ENCODE data around the gene NEUROG1. TPM values are rescaled to one million over a fixed set of nuclear protein-coding genes. Genes with fewer than 3 reads are reported as not detected.

The NEUROG1 gene
- total and polyA plus RNA-seq, 10 of the 15 experiments (the other 5 are each of a cell fraction or from before 2014, with no cell fraction given), result not detected

- no peak for TF ChIP-seq WRNIP1 (IDR thresholded peaks at IDR 0.05; ENCODE audit: borderline replicate concordance, low read depth, low read length)
- no peak for TF ChIP-seq CBFB (IDR thresholded peaks at IDR 0.05; ENCODE audit: low read depth)
- no peak for TF ChIP-seq RAD51 (IDR thresholded peaks at IDR 0.05)
- no peak for TF ChIP-seq BRCA1 (IDR thresholded peaks at IDR 0.05; ENCODE audit: low read depth, low read length)
- TF ChIP-seq MLLT1 (IDR thresholded peaks at IDR 0.05), result no peak
- no peak for TF ChIP-seq FOXK2 (IDR thresholded peaks at IDR 0.05)
Measured at GRCh38 chr5:135489466-135490244, 46.1 kb downstream of the NEUROG1 start (continued).

DNA sequence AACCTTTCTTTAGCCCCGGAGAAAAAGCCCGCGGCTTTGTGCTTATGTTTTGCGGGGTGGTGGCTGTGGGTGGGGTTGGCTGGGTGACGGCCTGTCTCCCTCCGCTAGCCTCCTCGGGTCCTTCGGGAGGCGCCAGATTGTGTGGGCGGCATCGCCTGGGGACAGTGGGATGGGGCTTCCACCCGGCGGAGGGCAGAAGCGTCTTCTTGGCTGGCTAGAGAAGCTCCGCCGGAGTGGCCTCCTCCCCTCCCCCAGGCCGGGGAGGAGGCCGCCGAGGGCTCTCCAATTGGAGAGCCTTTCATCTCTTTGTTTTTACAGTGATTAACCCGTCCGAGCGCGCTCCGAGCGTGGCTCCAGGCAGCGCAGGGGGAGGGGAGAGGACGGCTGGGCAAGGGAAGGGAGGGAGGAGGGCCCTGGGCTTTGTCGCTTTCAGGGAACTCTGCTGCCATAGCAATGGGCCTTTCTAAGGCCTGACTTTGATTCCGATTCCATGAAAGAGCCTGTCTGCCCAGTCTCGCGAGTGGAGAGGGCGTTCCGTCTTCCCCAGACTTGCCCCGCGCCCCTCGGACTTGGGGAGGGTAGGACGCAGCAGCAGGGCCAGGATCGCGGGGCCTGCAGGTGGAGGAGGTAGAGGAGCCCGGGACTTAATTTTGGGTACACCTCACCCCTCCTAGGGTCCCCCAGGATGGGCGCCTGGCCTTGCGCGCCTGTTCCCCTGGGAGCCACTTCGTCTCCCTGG lies 46.9 kb downstream of the NEUROG1 start:
- DNase-seq (ENCODE audit: low read depth, low spot score) (no peak), FAIRE-seq (no peak), ATAC-seq (no peak)
- peaks cover 10 to 20% of the 10 kb centered on the region in 2 experiments; a peak in 3 of 4 replicates for H3K27me3 ChIP-seq (replicated peaks in 1 of 2; ENCODE audit: control insufficient read depth in 2 of 2, insufficient read depth in 2 of 2, low read length in 1 of 2)
- H3K27ac ChIP-seq (ENCODE audit: control insufficient read depth, insufficient read depth), result no peak overlapping the region
- BruUV-seq (replicated peaks), result no TSS peak
- H3K4me3 ChIP-seq, result no peak overlapping the region
- H3K4me2 ChIP-seq (ENCODE audit: control insufficient read depth, insufficient read depth), result no peak overlapping the region
- intact Hi-C loops (cut with micrococcal nuclease; ENCODE audit: unreplicated experiment), result no loop called here
- ChIA-PET CTCF (interaction anchor here (1.1 kb wide), 1 partner anchor 77 kb away, joined by 3 read pairs; no protein-coding TSS in a partner anchor), POLR2A (no interaction called here), SMC1A (ENCODE audit: uncharacterized antibody, unreplicated experiment) (no interaction called here), RAD21 (ENCODE audit: unreplicated experiment) (no interaction called here)
- no peak overlapping the region for H2AFZ ChIP-seq (ENCODE audit: control insufficient read depth, low read depth, low read length)
- no peak overlapping the region for H3K9ac ChIP-seq (ENCODE audit: control insufficient read depth, insufficient read depth, low read length)
- H3K9me3 ChIP-seq (replicated peaks; ENCODE audit: control insufficient read depth, insufficient read depth, low read length), result no peaks in the 10 kb centered on the region
- H3K79me2 ChIP-seq (ENCODE audit: control insufficient read depth, insufficient read depth, low read length), result no peaks in the 10 kb centered on the region
- TF ChIP-seq MTA2 (IDR thresholded peaks at IDR 0.05; ENCODE audit: low read depth), result no peak
- TF ChIP-seq FOXM1 (IDR thresholded peaks at IDR 0.05; ENCODE audit: low read depth, low read length), result no peak
- peak; percentile 83 for TF ChIP-seq SUZ12 (IDR thresholded peaks at IDR 0.05; ENCODE audit: unreplicated experiment)
- no peak for TF ChIP-seq SIX5 (IDR thresholded peaks at IDR 0.05; ENCODE audit: low read depth, low read length, severe bottlenecking)
- TF ChIP-seq, protein P1, sequence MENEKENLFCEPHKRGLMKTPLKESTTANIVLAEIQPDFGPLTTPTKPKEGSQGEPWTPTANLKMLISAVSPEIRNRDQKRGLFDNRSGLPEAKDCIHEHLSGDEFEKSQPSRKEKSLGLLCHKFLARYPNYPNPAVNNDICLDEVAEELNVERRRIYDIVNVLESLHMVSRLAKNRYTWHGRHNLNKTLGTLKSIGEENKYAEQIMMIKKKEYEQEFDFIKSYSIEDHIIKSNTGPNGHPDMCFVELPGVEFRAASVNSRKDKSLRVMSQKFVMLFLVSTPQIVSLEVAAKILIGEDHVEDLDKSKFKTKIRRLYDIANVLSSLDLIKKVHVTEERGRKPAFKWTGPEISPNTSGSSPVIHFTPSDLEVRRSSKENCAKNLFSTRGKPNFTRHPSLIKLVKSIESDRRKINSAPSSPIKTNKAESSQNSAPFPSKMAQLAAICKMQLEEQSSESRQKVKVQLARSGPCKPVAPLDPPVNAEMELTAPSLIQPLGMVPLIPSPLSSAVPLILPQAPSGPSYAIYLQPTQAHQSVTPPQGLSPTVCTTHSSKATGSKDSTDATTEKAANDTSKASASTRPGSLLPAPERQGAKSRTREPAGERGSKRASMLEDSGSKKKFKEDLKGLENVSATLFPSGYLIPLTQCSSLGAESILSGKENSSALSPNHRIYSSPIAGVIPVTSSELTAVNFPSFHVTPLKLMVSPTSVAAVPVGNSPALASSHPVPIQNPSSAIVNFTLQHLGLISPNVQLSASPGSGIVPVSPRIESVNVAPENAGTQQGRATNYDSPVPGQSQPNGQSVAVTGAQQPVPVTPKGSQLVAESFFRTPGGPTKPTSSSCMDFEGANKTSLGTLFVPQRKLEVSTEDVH (IDR thresholded peaks at IDR 0.05; ENCODE audit: low read depth, partially characterized antibody), result no peak
- no peak for TF ChIP-seq IKZF2 (IDR thresholded peaks at IDR 0.05)
- 4% methylated on average over 43 of the region's 44 CpGs for WGBS (ENCODE audit: insufficient coverage, insufficient replicate concordance, low lambda C conversion rate, missing lambda C conversion rate)
- H3K4me1 ChIP-seq (ENCODE audit: control insufficient read depth, insufficient read depth, low read length), result no peaks in the 10 kb centered on the region
- in situ Hi-C loops (cut with MboI), result no loop called here
- no peaks in the 10 kb centered on the region for H3K36me3 ChIP-seq (ENCODE audit: control insufficient read depth in 2 of 2, insufficient read depth in 2 of 2, low read length in 1 of 2)
- no peaks in the 10 kb centered on the region; the same call in 1 of the 2 replicates for H4K20me1 ChIP-seq (ENCODE audit: control insufficient read depth, insufficient read depth)

Data from GM12878 (cell line).